ENCODE measurements around the gene MYO19. TPM values are rescaled to one million over a fixed set of nuclear protein-coding genes. Genes with fewer than 3 reads are reported as not detected.

Gene MYO19
- total RNA-seq, 1 experiment from 2014 or later = 167 TPM

- Histone ChIP-seq H3K79me2 (ENCODE audit: insufficient read depth, low read length) (peaks cover 59% of the 10 kb centered on the region), H3K4me1 (ENCODE audit: control insufficient read depth in 1 of 2, insufficient read depth in 2 of 2, low read length in 2 of 2) (peaks cover 0 to 9% of the 10 kb centered on the region in 2 experiments; a peak in 2 of 4 replicates), H3K36me3 (ENCODE audit: control insufficient read depth in 1 of 2, insufficient read depth in 2 of 2, low read length in 2 of 2) (peaks cover 47 to 67% of the 10 kb centered on the region in 2 experiments), H3K9ac (ENCODE audit: low read length) (no peak overlapping the region), H3K9me3 (ENCODE audit: control insufficient read depth in 1 of 2, insufficient read depth in 1 of 2, low read depth in 1 of 2, low read length in 2 of 2) (no peaks in the 10 kb centered on the region), H3K27me3 (ENCODE audit: insufficient read depth, low read length) (no peaks in the 10 kb centered on the region), H3K4me2 (ENCODE audit: low read length) (no peak overlapping the region), H2AFZ (ENCODE audit: low read depth, low read length, poor library complexity, severe bottlenecking) (no peak overlapping the region), H3K9me2 (ENCODE audit: insufficient read depth) (no peaks in the 10 kb centered on the region), H4K20me1 (ENCODE audit: insufficient read depth) (peaks cover 9% of the 10 kb centered on the region; the same call in 1 of the 2 replicates), H3K27ac (ENCODE audit: low read depth, low read length) (no peak overlapping the region), H3K4me3 (replicated peaks in 1 of 2; ENCODE audit: low read depth in 1 of 2, low read length in 2 of 2) (no peak overlapping the region)
- ChIA-PET RAD21 (ENCODE audit: low non-redundant PET in 1 of 2, low total read pairs in 2 of 2, uncharacterized antibody in 2 of 2, unreplicated experiment in 2 of 2) (no interaction called here), POLR2A (interaction anchor here (1.0 kb wide), 1 partner anchor 10 kb away, joined by 5 read pairs; the partner anchor contains the start of genes MYO19 and PIGW), CTCF (interaction anchor here (2.0 kb wide), 1 partner anchor 9 kb away, joined by 8 read pairs; the partner anchor contains the start of genes MYO19 and PIGW)
- no peak for TF ChIP-seq JUND (IDR thresholded peaks at IDR 0.05)
- no peak for TF ChIP-seq SRF (IDR thresholded peaks at IDR 0.05; ENCODE audit: low read depth)
- TF ChIP-seq SP1 (IDR thresholded peaks at IDR 0.05; ENCODE audit: low read depth) = no peak
- TF ChIP-seq POLR2A (IDR thresholded peaks at IDR 0.05; ENCODE audit: borderline replicate concordance, extremely low read depth, insufficient read depth, insufficient read length) = no peak
- TF ChIP-seq YY1 (IDR thresholded peaks at IDR 0.05; ENCODE audit: extremely low read depth, insufficient replicate concordance, low read depth, low read length) = no peak
- no peak for TF ChIP-seq EZH2phosphoT487 (IDR thresholded peaks at IDR 0.05; ENCODE audit: borderline replicate concordance)
- no peak for TF ChIP-seq CEBPB (IDR thresholded peaks at IDR 0.05; ENCODE audit: low read depth)
- TF ChIP-seq EZH2 (IDR thresholded peaks at IDR 0.05) = no peak
- TF ChIP-seq, protein P1, sequence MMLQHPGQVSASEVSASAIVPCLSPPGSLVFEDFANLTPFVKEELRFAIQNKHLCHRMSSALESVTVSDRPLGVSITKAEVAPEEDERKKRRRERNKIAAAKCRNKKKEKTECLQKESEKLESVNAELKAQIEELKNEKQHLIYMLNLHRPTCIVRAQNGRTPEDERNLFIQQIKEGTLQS (IDR thresholded peaks at IDR 0.05) = no peak
- TF ChIP-seq ZNF274 (IDR thresholded peaks at IDR 0.05; ENCODE audit: low read depth, low read length) = no peak
- TF ChIP-seq ZBTB33 (IDR thresholded peaks at IDR 0.05; ENCODE audit: extremely low read depth, insufficient replicate concordance, low read length) = no peak
- no peak for TF ChIP-seq EGR1 (IDR thresholded peaks at IDR 0.05; ENCODE audit: low read depth)
- intact Hi-C loops (cut with micrococcal nuclease) = no loop called here
- DNase-seq (ENCODE audit: low read depth, low spot score) (no peak), ATAC-seq (no peak)
- no TSS peak for BruUV-seq (replicated peaks)
Measured at GRCh38 chr17:36525113-36525512, 9.6 kb downstream of the MYO19 start.

Measured in HCT116 (cell line).